GM12864 (cell line): ENCODE measurements around the gene KSR1.

ENCODE experiments used
- DNase-seq: peaks from one replicate; pipeline ENCODE4 v3.0.0-alpha.2; 2011; ENCODE audit warnings: low read depth
- H3K4me3 ChIP-seq: 2 replicates; pipeline ENCODE4 v1.5.1; 2011; ENCODE audit warnings: mild to moderate bottlenecking, low read depth, low read length, control low read depth
- CTCF ChIP-seq: IDR thresholded peaks from 2 replicates; pipeline ENCODE4 v1.5.1; 2011; ENCODE audit warnings: low read depth, mild to moderate bottlenecking, moderate library complexity, low read length, control low read depth, inconsistent platforms; ENCODE audit errors: missing control alignments

Gene KSR1

GRCh38 chr17:27503611-27504010, 47.4 kb downstream of the KSR1 start:
- no peak for DNase-seq
- H3K4me3 ChIP-seq = no peak overlapping the region
- no peak for TF ChIP-seq CTCF

GRCh38 chr17:27504188-27504995, 48.1 kb downstream of the KSR1 start:
- no peak for DNase-seq
- no peak for TF ChIP-seq CTCF
- no peak overlapping the region for H3K4me3 ChIP-seq

GRCh38 chr17:27506348-27507218, 50.3 kb downstream of the KSR1 start:
- no peak overlapping the region; the same call in 1 of the 2 replicates for H3K4me3 ChIP-seq
- no peak for TF ChIP-seq CTCF
- DNase-seq = peak; percentile 38

GRCh38 chr17:27511168-27511883, 55.1 kb downstream of the KSR1 start:
- DNase-seq = no peak
- no peak overlapping the region for H3K4me3 ChIP-seq
- TF ChIP-seq CTCF = no peak

GRCh38 chr17:27512031-27512430, 55.8 kb downstream of the KSR1 start:
- H3K4me3 ChIP-seq = no peak overlapping the region
- DNase-seq = no peak
- no peak for TF ChIP-seq CTCF

GRCh38 chr17:27512511-27513346, 56.5 kb downstream of the KSR1 start:
- DNase-seq = no peak
- TF ChIP-seq CTCF = no peak
- no peak overlapping the region for H3K4me3 ChIP-seq
